Endothelial cell of umbilical vein (primary cell): ENCODE measurements around the gene PLEKHG2. TPM values are rescaled to one million over a fixed set of nuclear protein-coding genes. Genes with fewer than 3 reads are reported as not detected.

Experiments used
- BruUV-seq: library from RNA; stranded (reverse); fragments of 400-500 nt; replicated peaks from 2 replicates; lab custom pipeline; 2021; lab: Mats Ljungman, UMichigan
- CTCF ChIA-PET: fragments of 300-600, 350-600 bp; sonication (Branson Sonifier 250); formaldehyde crosslinking; loops from one replicate; lab custom pipeline; 2021; ENCODE audit warnings: antibody characterized with exemption, inconsistent platforms; lab: Charles Lee
- POLR2A ChIA-PET: fragments of 300-600, 350-600 bp; sonication (Branson Sonifier 250); formaldehyde crosslinking; loops from one replicate; lab custom pipeline; 2021; ENCODE audit warnings: antibody characterized with exemption, inconsistent platforms; lab: Charles Lee
- DNase-seq: peaks from one replicate; pipeline ENCODE4 v3.0.0-alpha.2; 2011; ENCODE audit warnings: low read depth, low spot score
- FAIRE-seq: peaks from 2 replicates; lab custom pipeline; 2011; peaks lifted over from hg19 to GRCh38; lab: Jason Lieb, UNC
- H2AFZ ChIP-seq: 2 replicates; pipeline ENCODE4 v1.6.0; 2012; ENCODE audit warnings: low read depth, low read length, control low read depth, inconsistent platforms
- H3K27ac ChIP-seq: 2 replicates; pipeline ENCODE4 v1.5.1; 2011; ENCODE audit warnings: low read depth, mild to moderate bottlenecking, control low read depth, low read length, moderate library complexity; ENCODE audit not compliant: insufficient read depth
- H3K27me3 ChIP-seq, 2 experiments: 2 replicates each; pipeline versions ENCODE4 v1.6.0 to v1.6.1; 2011; ENCODE audit warnings: low read length in 2 of 2, mixed read lengths in 1 of 2; ENCODE audit not compliant: control insufficient read depth in 2 of 2, insufficient read depth in 2 of 2
- H3K36me3 ChIP-seq, 2 experiments: 2 replicates in 1 of 2; 3 replicates in 1 of 2; pipeline ENCODE4 v1.5.1; 2011; ENCODE audit warnings: low read length in 2 of 2, mild to moderate bottlenecking in 1 of 2, moderate library complexity in 1 of 2; ENCODE audit not compliant: control insufficient read depth in 2 of 2, insufficient read depth in 2 of 2; ENCODE audit errors: extremely low read depth in 1 of 2
- H3K4me1 ChIP-seq: 3 replicates; pipeline ENCODE4 v1.5.1; 2011; ENCODE audit warnings: mild to moderate bottlenecking, low read length; ENCODE audit not compliant: control insufficient read depth, insufficient read depth; ENCODE audit errors: extremely low read depth
- H3K4me2 ChIP-seq: 2 replicates; pipeline ENCODE4 v1.6.1; 2011; ENCODE audit warnings: low read length, control low read depth, mixed read lengths; ENCODE audit not compliant: insufficient read depth
- H3K4me3 ChIP-seq, 3 experiments: fragments of 200-600 bp in 1 of 3; sonication (generic), shearing (Covaris generic) in 1 of 3; replicated peaks in 1 of 3; 2 replicates each; pipeline ENCODE4 v1.5.1; 2011 to 2016; ENCODE audit warnings: control low read depth in 3 of 3, low read length in 3 of 3, mild to moderate bottlenecking in 2 of 3, inconsistent platforms in 1 of 3, low read depth in 1 of 3, moderate library complexity in 1 of 3; ENCODE audit not compliant: insufficient read depth in 1 of 3
- H3K79me2 ChIP-seq: 2 replicates; pipeline ENCODE4 v1.6.0; 2012; ENCODE audit warnings: low read length, inconsistent platforms; ENCODE audit not compliant: control insufficient read depth, insufficient read depth
- H3K9ac ChIP-seq: replicated peaks from 2 replicates; pipeline ENCODE3; 2011; ENCODE audit warnings: low read length, control low read depth; ENCODE audit not compliant: insufficient read depth; ENCODE audit errors: extremely low read depth
- H3K9me1 ChIP-seq: replicated peaks from 3 replicates; pipeline ENCODE4 v1.6.0; 2011; ENCODE audit warnings: mild to moderate bottlenecking, low read length; ENCODE audit not compliant: control insufficient read depth, insufficient read depth; ENCODE audit errors: extremely low read depth
- H3K9me3 ChIP-seq: replicated peaks from 2 replicates; pipeline ENCODE4 v1.5.1; 2012; ENCODE audit warnings: low read length, inconsistent platforms; ENCODE audit not compliant: control insufficient read depth, insufficient read depth
- H4K20me1 ChIP-seq: replicated peaks from 2 replicates; pipeline ENCODE3; 2011; ENCODE audit warnings: mild to moderate bottlenecking, low read length; ENCODE audit not compliant: control insufficient read depth, insufficient read depth; ENCODE audit errors: extremely low read depth
- FOS ChIP-seq: IDR thresholded peaks from 2 replicates; pipeline ENCODE4 v1.6.1; 2011; ENCODE audit warnings: mild to moderate bottlenecking, low read length, moderate library complexity, borderline replicate concordance; ENCODE audit not compliant: insufficient read depth
- POLR2A ChIP-seq: IDR thresholded peaks from 2 replicates; pipeline ENCODE4 v1.6.1; 2012; ENCODE audit warnings: low read depth, mild to moderate bottlenecking, control low read depth, low read length
- POLR2AphosphoS5 ChIP-seq: IDR thresholded peaks from 2 replicates; pipeline ENCODE4 v1.6.1; 2012; ENCODE audit warnings: low read depth, mild to moderate bottlenecking, control low read depth, low read length, moderate library complexity; ENCODE audit not compliant: insufficient read depth
- dilution Hi-C: fragments of 300-500 bp; cut with MboI; formaldehyde crosslinking; loops from one replicate; pipeline ENCODE4 v1.15.0; 2019; ENCODE audit warnings: low sequenced_read_pairs; ENCODE audit not compliant: extremely low pct_ligation_motif_present
- intact Hi-C: fragments of 100-400 bp; cut with micrococcal nuclease; formaldehyde crosslinking; loops from one replicate; pipeline ENCODE4 v1.10.0; 2022
- polyA plus RNA-seq, 4 experiments: library from polyadenylated mRNA; depleted of rRNA in 3 of 4; stranded (reverse) in 3 of 4; unstranded in 1 of 4; fragments of >200 nt; gene quantifications; 2 replicates each; pipeline versions ENCODE4 v1.2.1 to v1.2.3, GENCODE V29; 2011 to 2012; ENCODE audit warnings: missing spikeins in 1 of 4
- total RNA-seq: library from RNA; stranded (reverse); gene quantifications from 2 replicates; pipeline ENCODE4 v1.2.3, GENCODE V29; 2021
- TF ChIP-seq, protein P1 (sequence below): IDR thresholded peaks from 2 replicates; pipeline ENCODE4 v1.6.1; 2011; ENCODE audit not compliant: insufficient read depth, insufficient read length

Gene PLEKHG2
- total and polyA plus RNA-seq, 2 donors (not counting 3 experiments of a cell fraction or from before 2014, with no cell fraction given): 44.7 to 74.1 TPM

DNA sequence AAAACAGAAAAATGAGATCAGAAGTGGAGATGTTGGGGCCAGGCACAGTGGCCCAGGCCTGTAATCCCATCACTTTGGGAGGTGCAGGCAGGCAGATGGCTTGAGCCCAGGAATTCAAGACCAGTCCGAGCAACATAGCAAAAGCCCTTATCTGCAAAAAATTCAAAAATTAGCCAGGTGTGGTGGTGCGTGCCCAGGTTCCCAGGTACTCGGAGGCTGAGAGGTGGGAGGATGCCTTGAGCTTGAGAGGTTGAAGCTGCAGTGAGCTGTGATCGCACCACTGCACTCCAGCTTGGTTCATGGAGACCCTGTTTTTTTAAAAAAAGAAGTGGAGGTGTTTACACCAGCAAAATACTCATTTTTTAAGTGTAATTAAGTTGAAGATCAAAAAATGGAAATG lies 12.4 kb upstream of the PLEKHG2 start:
- peaks cover 20% of the 10 kb centered on the region for H3K4me1 ChIP-seq
- intact Hi-C loops (no loop called here), dilution Hi-C loops (no loop called here)
- no TSS peak for BruUV-seq
- no peaks in the 10 kb centered on the region for H3K79me2 ChIP-seq
- FAIRE-seq (no peak), DNase-seq (no peak)
- POLR2A ChIA-PET: interaction anchor here (0.8 to 1.4 kb wide), 2 partner anchors 9 to 11 kb away, joined by 3 read pairs; partner anchors contain the start of genes MED29 and PAF1
- TF ChIP-seq POLR2AphosphoS5 (no peak), FOS (no peak)
- H3K27me3 ChIP-seq: no peaks in the 10 kb centered on the region
- CTCF ChIA-PET: interaction anchor here (2.9 kb wide), 1 partner anchor 12 kb away, joined by 22 read pairs; the partner anchor contains the start of gene PLEKHG2
- H3K9ac ChIP-seq: no peak overlapping the region
- H3K9me1 ChIP-seq: no peaks in the 10 kb centered on the region
- H3K27ac ChIP-seq: no peak overlapping the region
- no peak overlapping the region for H3K4me2 ChIP-seq
- H3K36me3 ChIP-seq: peaks cover 0 to 6% of the 10 kb centered on the region in 2 experiments
- H3K4me3 ChIP-seq: no peak overlapping the region
- H3K9me3 ChIP-seq: no peaks in the 10 kb centered on the region
- H4K20me1 ChIP-seq: no peaks in the 10 kb centered on the region
- H2AFZ ChIP-seq: no peak overlapping the region

DNA sequence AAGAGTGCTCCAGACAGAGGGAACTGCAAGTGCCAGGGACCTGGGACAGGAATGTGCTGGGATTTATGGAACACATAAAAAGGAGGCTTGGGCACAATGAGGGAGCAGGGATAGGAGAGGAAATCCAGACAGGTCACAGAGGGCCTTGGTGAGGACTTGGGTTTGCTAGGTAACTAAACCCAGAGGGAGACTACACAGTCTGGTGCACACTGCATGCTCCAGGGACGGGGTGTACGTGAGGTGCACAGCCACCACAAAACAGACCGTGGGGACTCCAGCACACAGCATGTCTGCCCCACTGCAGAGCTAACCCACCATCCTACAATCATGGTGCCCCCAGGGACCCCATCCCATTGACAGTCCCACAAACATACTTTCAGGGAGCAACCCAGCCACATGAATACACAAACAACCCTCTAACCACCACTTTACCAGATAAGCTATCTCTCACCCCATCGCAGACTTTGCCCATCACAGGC lies 11.4 kb upstream of the PLEKHG2 start:
- H3K4me1 ChIP-seq: peaks cover 23% of the 10 kb centered on the region
- no peaks in the 10 kb centered on the region for H3K79me2 ChIP-seq
- intact Hi-C loops: no loop called here
- FAIRE-seq: no peak
- no peak overlapping the region for H3K4me2 ChIP-seq
- no peaks in the 10 kb centered on the region for H4K20me1 ChIP-seq
- H3K4me3 ChIP-seq: no peak overlapping the region
- no peak for TF ChIP-seq POLR2A
- TF ChIP-seq, protein P1, sequence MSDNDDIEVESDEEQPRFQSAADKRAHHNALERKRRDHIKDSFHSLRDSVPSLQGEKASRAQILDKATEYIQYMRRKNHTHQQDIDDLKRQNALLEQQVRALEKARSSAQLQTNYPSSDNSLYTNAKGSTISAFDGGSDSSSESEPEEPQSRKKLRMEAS: no peak
- H3K9me3 ChIP-seq: no peaks in the 10 kb centered on the region
- ChIA-PET CTCF (interaction anchor here (2.9 kb wide), 1 partner anchor 11 kb away, joined by 22 read pairs; the partner anchor contains the start of gene PLEKHG2), POLR2A (interaction anchor here (1.4 kb wide), 1 partner anchor 10 kb away, joined by 3 read pairs; no protein-coding TSS in a partner anchor)
- no peak for DNase-seq
- H3K36me3 ChIP-seq: peaks cover 0 to 4% of the 10 kb centered on the region in 2 experiments
- BruUV-seq: no TSS peak
- H3K27me3 ChIP-seq: no peaks in the 10 kb centered on the region
- H3K9ac ChIP-seq: no peak overlapping the region
- H3K27ac ChIP-seq: no peak overlapping the region
- H2AFZ ChIP-seq: no peak overlapping the region
- dilution Hi-C loops: no loop called here
- no peaks in the 10 kb centered on the region for H3K9me1 ChIP-seq
